H9 (cell line): ENCODE measurements around the gene SHC4. TPM values are rescaled to one million over a fixed set of nuclear protein-coding genes. Genes with fewer than 3 reads are reported as not detected.

Source experiments
- DNase-seq: peaks from one replicate; pipeline ENCODE4 v3.0.0-alpha.2; 2017
- H2AFZ ChIP-seq: one replicate; pipeline ENCODE4 v1.6.1; 2013; ENCODE audit warnings: mild to moderate bottlenecking, low read length, control low read depth, moderate library complexity
- H2AK5ac ChIP-seq: 2 replicates; pipeline ENCODE4 v1.6.1; 2013; ENCODE audit warnings: low read length, control low read depth, mixed read lengths; ENCODE audit not compliant: insufficient read length
- H2BK120ac ChIP-seq: one replicate; pipeline ENCODE4 v1.6.1; 2013; ENCODE audit warnings: low read depth, mild to moderate bottlenecking, low read length, control low read depth, inconsistent platforms; ENCODE audit not compliant: poor library complexity, severe bottlenecking
- H2BK12ac ChIP-seq: 2 replicates; pipeline ENCODE4 v1.6.1; 2013; ENCODE audit warnings: low read length, control low read depth, mixed read lengths, low read depth; ENCODE audit not compliant: insufficient read length
- H2BK15ac ChIP-seq: 2 replicates; pipeline ENCODE4 v1.6.1; 2013; ENCODE audit warnings: low read depth, low read length, control low read depth
- H2BK20ac ChIP-seq: one replicate; pipeline ENCODE4 v1.6.1; 2013; ENCODE audit warnings: low read depth, mild to moderate bottlenecking, low read length, control low read depth, inconsistent platforms; ENCODE audit not compliant: poor library complexity, severe bottlenecking
- H2BK5ac ChIP-seq: 2 replicates; pipeline ENCODE4 v1.6.1; 2013; ENCODE audit warnings: low read length, control low read depth, mixed read lengths; ENCODE audit not compliant: insufficient read length
- H3K14ac ChIP-seq: 2 replicates; pipeline ENCODE4 v1.6.1; 2013; ENCODE audit warnings: low read length, control low read depth; ENCODE audit not compliant: insufficient read depth
- H3K18ac ChIP-seq: 2 replicates; pipeline ENCODE4 v1.6.1; 2013; ENCODE audit warnings: low read depth, mild to moderate bottlenecking, mixed read lengths, low read length, control low read depth; ENCODE audit not compliant: insufficient read length
- H3K23ac ChIP-seq: 2 replicates; pipeline ENCODE4 v1.6.1; 2013; ENCODE audit warnings: low read length, control low read depth, mixed read lengths, low read depth; ENCODE audit not compliant: insufficient read length
- H3K23me2 ChIP-seq: 2 replicates; pipeline ENCODE4 v1.6.1; 2013; ENCODE audit warnings: low read depth, mild to moderate bottlenecking, mixed read lengths, low read length, control low read depth; ENCODE audit not compliant: insufficient read length, poor library complexity, severe bottlenecking
- H3K27ac ChIP-seq: 2 replicates; pipeline ENCODE4 v1.5.1; 2013; ENCODE audit warnings: low read length, control low read depth, mixed read lengths, low read depth; ENCODE audit not compliant: insufficient read length
- H3K27me3 ChIP-seq: 2 replicates; pipeline ENCODE4 v1.6.1; 2013; ENCODE audit warnings: low read length, control low read depth, inconsistent platforms; ENCODE audit not compliant: insufficient read depth
- H3K4ac ChIP-seq: 2 replicates; pipeline ENCODE4 v1.6.1; 2013; ENCODE audit warnings: low read depth, mild to moderate bottlenecking, control low read depth, inconsistent platforms, low read length, moderate library complexity
- H3K4me1 ChIP-seq: 2 replicates; pipeline ENCODE4 v1.6.1; 2013; ENCODE audit warnings: low read length, control low read depth, inconsistent platforms; ENCODE audit not compliant: insufficient read depth
- H3K4me2 ChIP-seq: 2 replicates; pipeline ENCODE4 v1.6.1; 2013; ENCODE audit warnings: low read length, control low read depth, mixed read lengths; ENCODE audit not compliant: insufficient read length, insufficient read depth
- H3K56ac ChIP-seq: 2 replicates; pipeline ENCODE4 v1.6.1; 2013; ENCODE audit warnings: low read depth, mild to moderate bottlenecking, mixed read lengths, low read length, control low read depth; ENCODE audit not compliant: insufficient read length
- H3K79me1 ChIP-seq: 2 replicates; pipeline ENCODE4 v1.6.1; 2013; ENCODE audit warnings: low read depth, mild to moderate bottlenecking, moderate library complexity, low read length, control low read depth, inconsistent platforms; ENCODE audit not compliant: insufficient read depth, poor library complexity, severe bottlenecking
- H3K79me2 ChIP-seq: 2 replicates; pipeline ENCODE4 v1.6.1; 2013; ENCODE audit warnings: low read length, control low read depth, inconsistent platforms; ENCODE audit not compliant: insufficient read depth
- H3K9ac ChIP-seq: 2 replicates; pipeline ENCODE4 v1.6.1; 2013; ENCODE audit warnings: low read length, control low read depth, mixed read lengths; ENCODE audit not compliant: insufficient read length; ENCODE audit errors: extremely low read depth
- H3K9me3 ChIP-seq: one replicate; pipeline ENCODE4 v1.6.1; 2013; ENCODE audit warnings: low read depth, low read length, inconsistent platforms; ENCODE audit not compliant: control insufficient read depth
- H3T11ph ChIP-seq: one replicate; pipeline ENCODE4 v1.6.1; 2013; ENCODE audit warnings: mild to moderate bottlenecking, low read length, control low read depth, inconsistent platforms
- H4K20me1 ChIP-seq: one replicate; pipeline ENCODE4 v1.6.1; 2013; ENCODE audit not compliant: control insufficient read depth, insufficient read length, insufficient read depth
- H4K5ac ChIP-seq: 2 replicates; pipeline ENCODE4 v1.6.1; 2013; ENCODE audit warnings: low read depth, mild to moderate bottlenecking, mixed read lengths, low read length, control low read depth; ENCODE audit not compliant: insufficient read length
- H4K8ac ChIP-seq: replicated peaks from 2 replicates; pipeline ENCODE4 v1.6.1; 2013; ENCODE audit warnings: low read length, control low read depth, mixed read lengths, low read depth; ENCODE audit not compliant: insufficient read length
- H4K91ac ChIP-seq: 2 replicates; pipeline ENCODE4 v1.6.1; 2013; ENCODE audit warnings: low read depth, mild to moderate bottlenecking, moderate library complexity, mixed read lengths, low read length, control low read depth; ENCODE audit not compliant: insufficient read length
- H3K27ac Mint-ChIP-seq, 3 experiments: 2 replicates in 2 of 3; 3 replicates in 1 of 3; pipeline ENCODE4 v1.8.0; 2020 to 2021; ENCODE audit warnings: mixed read lengths in 3 of 3, mild to moderate bottlenecking in 1 of 3, moderate library complexity in 1 of 3
- H3K27me3 Mint-ChIP-seq: 2 replicates; pipeline ENCODE4 v1.8.0; 2021; ENCODE audit warnings: low read depth, mild to moderate bottlenecking, moderate library complexity, mixed read lengths
- H3K36me3 Mint-ChIP-seq, 3 experiments: 2 replicates in 2 of 3; 3 replicates in 1 of 3; pipeline ENCODE4 v1.8.0; 2020 to 2021; ENCODE audit warnings: low read depth in 3 of 3, mixed read lengths in 3 of 3; ENCODE audit not compliant: insufficient read depth in 1 of 3
- H3K4me1 Mint-ChIP-seq, 2 experiments: 2 replicates each; pipeline ENCODE4 v1.8.0; 2020; ENCODE audit warnings: mixed read lengths in 2 of 2
- H3K4me3 Mint-ChIP-seq, 2 experiments: 2 replicates in 1 of 2; 3 replicates in 1 of 2; pipeline ENCODE4 v1.8.0; 2020 to 2021; ENCODE audit warnings: mild to moderate bottlenecking in 2 of 2, mixed read lengths in 2 of 2, moderate library complexity in 1 of 2
- H3K9me3 Mint-ChIP-seq, 2 experiments: 2 replicates in 1 of 2; 3 replicates in 1 of 2; pipeline ENCODE4 v1.8.0; 2020; ENCODE audit warnings: mild to moderate bottlenecking in 2 of 2, mixed read lengths in 2 of 2, moderate library complexity in 1 of 2
- WGBS: extraction: QIAGEN DNeasy Blood & Tissue Kit; methylation state at CpG from one replicate; pipeline ENCODE4 v1.1.7; 2013; ENCODE audit warnings: missing lambda C conversion rate, low lambda C conversion rate, mixed read lengths; ENCODE audit not compliant: insufficient read length; ENCODE audit errors: extremely low coverage; 5-methylcytosine and 5-hydroxymethylcytosine counted together
- total RNA-seq: library from RNA; stranded (reverse); gene quantifications from 2 replicates; pipeline ENCODE4 v1.2.1, GENCODE V29; 2021
- TF ChIP-seq, protein P1 (sequence below): fragments of 200-600 bp; sonication (generic); conservative IDR thresholded peaks from 3 replicates; pipeline ENCODE4 v1.8.0; 2021; ENCODE audit warnings: antibody characterized with exemption, mild to moderate bottlenecking

Gene SHC4
- total RNA-seq, 1 experiment from 2014 or later = 0.26 TPM

GRCh38 chr15:48893311-48893710 is 70.4 kb downstream of the SHC4 start:
- Histone ChIP-seq H2BK5ac (no peak overlapping the region), H4K91ac (no peak overlapping the region), H3K23ac (no peak overlapping the region), H3K18ac (no peak overlapping the region), H4K8ac (no peak overlapping the region), H2AK5ac (no peak overlapping the region), H2BK15ac (no peak overlapping the region), H3K79me2 (no peaks in the 10 kb centered on the region), H3K4me1 (no peaks in the 10 kb centered on the region; the same call in 1 of the 2 replicates), H3K23me2 (no peaks in the 10 kb centered on the region), H3K4me2 (no peak overlapping the region), H3K14ac (no peak overlapping the region), H3K9me3 (no peaks in the 10 kb centered on the region), H3K27ac (no peak overlapping the region), H2AFZ (no peak overlapping the region), H2BK12ac (no peak overlapping the region), H3K79me1 (no peaks in the 10 kb centered on the region), H3K4ac (no peak overlapping the region), H3K9ac (no peak overlapping the region), H2BK20ac (no peak overlapping the region), H3K27me3 (no peaks in the 10 kb centered on the region), H2BK120ac (no peak overlapping the region), H3T11ph (no peak overlapping the region), H4K20me1 (no peaks in the 10 kb centered on the region), H3K56ac (no peak overlapping the region), H4K5ac (no peak overlapping the region)
- Mint-ChIP-seq H3K9me3 (no peaks in the 10 kb centered on the region), H3K27me3 (no peaks in the 10 kb centered on the region), H3K27ac (no peak overlapping the region), H3K36me3 (no peaks in the 10 kb centered on the region), H3K4me3 (no peak overlapping the region), H3K4me1 (peaks cover 18% of the 10 kb centered on the region in 2 experiments)
- TF ChIP-seq, protein P1, sequence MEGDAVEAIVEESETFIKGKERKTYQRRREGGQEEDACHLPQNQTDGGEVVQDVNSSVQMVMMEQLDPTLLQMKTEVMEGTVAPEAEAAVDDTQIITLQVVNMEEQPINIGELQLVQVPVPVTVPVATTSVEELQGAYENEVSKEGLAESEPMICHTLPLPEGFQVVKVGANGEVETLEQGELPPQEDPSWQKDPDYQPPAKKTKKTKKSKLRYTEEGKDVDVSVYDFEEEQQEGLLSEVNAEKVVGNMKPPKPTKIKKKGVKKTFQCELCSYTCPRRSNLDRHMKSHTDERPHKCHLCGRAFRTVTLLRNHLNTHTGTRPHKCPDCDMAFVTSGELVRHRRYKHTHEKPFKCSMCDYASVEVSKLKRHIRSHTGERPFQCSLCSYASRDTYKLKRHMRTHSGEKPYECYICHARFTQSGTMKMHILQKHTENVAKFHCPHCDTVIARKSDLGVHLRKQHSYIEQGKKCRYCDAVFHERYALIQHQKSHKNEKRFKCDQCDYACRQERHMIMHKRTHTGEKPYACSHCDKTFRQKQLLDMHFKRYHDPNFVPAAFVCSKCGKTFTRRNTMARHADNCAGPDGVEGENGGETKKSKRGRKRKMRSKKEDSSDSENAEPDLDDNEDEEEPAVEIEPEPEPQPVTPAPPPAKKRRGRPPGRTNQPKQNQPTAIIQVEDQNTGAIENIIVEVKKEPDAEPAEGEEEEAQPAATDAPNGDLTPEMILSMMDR = no peak
- DNase-seq = no peak
- no CpG with 5 or more reads among the region's 3 CpGs for WGBS
